Raji (cell line): ENCODE data around the gene EPO.

ENCODE experiments used
- POLR2A ChIP-seq: IDR thresholded peaks from 2 replicates; pipeline ENCODE4 v1.6.1; 2011; ENCODE audit warnings: low read depth, low read length, control low read depth; ENCODE audit not compliant: insufficient read depth

The EPO gene

GRCh38 chr7:100719523-100720278 lies 567 bp upstream of the EPO start:
- TF ChIP-seq POLR2A = no peak

GRCh38 chr7:100720671-100721504 lies 620 bp downstream of the EPO start:
- TF ChIP-seq POLR2A = no peak

- TF ChIP-seq POLR2A = no peak
Measured at GRCh38 chr7:100721505-100721812, 1.2 kb downstream of the EPO start.

GRCh38 chr7:100722480-100723212 lies 2.4 kb downstream of the EPO start:
- TF ChIP-seq POLR2A = no peak

GRCh38 chr7:100723732-100724275 lies 3.5 kb downstream of the EPO start:
- no peak for TF ChIP-seq POLR2A

GRCh38 chr7:100726996-100727761 lies 6.9 kb downstream of the EPO start:
- no peak for TF ChIP-seq POLR2A

GRCh38 chr7:100728196-100728595 lies 7.9 kb downstream of the EPO start:
- no peak for TF ChIP-seq POLR2A

GRCh38 chr7:100730136-100730800 lies 10.0 kb downstream of the EPO start:
- no peak for TF ChIP-seq POLR2A

GRCh38 chr7:100731937-100732636 lies 11.8 kb downstream of the EPO start:
- TF ChIP-seq POLR2A = no peak

GRCh38 chr7:100735730-100736129 lies 15.5 kb downstream of the EPO start:
- TF ChIP-seq POLR2A = no peak

GRCh38 chr7:100736671-100737070 lies 16.4 kb downstream of the EPO start:
- TF ChIP-seq POLR2A = no peak

- TF ChIP-seq POLR2A = no peak
Measured at GRCh38 chr7:100739934-100740333, 19.7 kb downstream of the EPO start.

- no peak for TF ChIP-seq POLR2A
Measured at GRCh38 chr7:100744605-100745004, 24.3 kb downstream of the EPO start.

GRCh38 chr7:100745184-100745583 lies 24.9 kb downstream of the EPO start:
- TF ChIP-seq POLR2A = no peak

GRCh38 chr7:100752994-100753393 lies 32.7 kb downstream of the EPO start:
- TF ChIP-seq POLR2A = no peak
